ENCODE measurements around the gene WIF1. TPM values are rescaled to one million over a fixed set of nuclear protein-coding genes. Genes with fewer than 3 reads are reported as not detected.

WIF1 gene
- polyA plus RNA-seq, 3 donors: not detected

DNA sequence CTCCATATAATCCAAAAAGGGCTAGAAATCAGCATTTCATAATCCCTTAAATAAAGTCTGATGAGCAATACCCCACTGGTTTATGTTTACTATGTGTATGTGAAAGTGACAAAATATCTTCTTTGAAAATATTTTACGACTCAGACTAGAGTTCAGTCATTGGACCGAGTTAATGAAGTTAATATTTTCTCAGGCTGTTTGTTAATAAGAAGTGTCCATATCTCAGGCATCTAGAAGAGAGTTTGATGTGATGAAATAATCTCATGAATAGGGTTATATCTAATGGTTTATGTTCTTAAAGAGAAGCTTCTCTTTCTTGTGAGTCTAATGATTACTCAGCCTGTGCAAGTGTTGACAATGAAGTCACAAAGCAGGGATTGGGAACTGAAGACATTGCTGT lies 51.8 kb downstream of the WIF1 start:
- Mint-ChIP-seq H3K27me3 (ENCODE audit: low read depth in 3 of 3) (peaks cover 4 to 5% (median 4%) of the 10 kb centered on the region in 3 donors), H3K4me1 (no peaks in the 10 kb centered on the region), H3K36me3 (no peaks in the 10 kb centered on the region), H3K27ac (no peak overlapping the region), H3K9me3 (no peaks in the 10 kb centered on the region), H3K4me3 (no peak overlapping the region)
- intact Hi-C loops (cut with micrococcal nuclease): no loop called here
- Histone ChIP-seq H3K4me2 (replicated peaks; ENCODE audit: extremely low read depth, low read length, poor library complexity, severe bottlenecking) (no peak overlapping the region), H2AFZ (ENCODE audit: insufficient read depth, low read depth, low read length, poor library complexity, severe bottlenecking) (no peak overlapping the region), H3K4me3 (replicated peaks in 1 of 3; ENCODE audit: low read depth in 2 of 3, low read length in 3 of 3) (no peak overlapping the region), H3K27ac (ENCODE audit: low read depth in 1 of 2, low read length in 2 of 2) (no peak overlapping the region), H3K79me2 (ENCODE audit: insufficient read depth, low read length) (no peaks in the 10 kb centered on the region), H3K9me3 (replicated peaks in 1 of 2; ENCODE audit: control insufficient read depth in 1 of 2, insufficient read depth in 1 of 2, low read length in 2 of 2) (no peaks in the 10 kb centered on the region), H4K20me1 (ENCODE audit: insufficient read depth, low read length) (no peaks in the 10 kb centered on the region), H3K4me1 (ENCODE audit: control insufficient read depth in 1 of 2, insufficient read depth in 2 of 2, low read length in 2 of 2) (no peaks in the 10 kb centered on the region), H3K9ac (ENCODE audit: insufficient read depth, low read length, poor library complexity, severe bottlenecking) (no peak overlapping the region), H3K36me3 (replicated peaks in 1 of 2; ENCODE audit: control insufficient read depth in 1 of 2, insufficient read depth in 2 of 2, low read length in 2 of 2) (no peaks in the 10 kb centered on the region), H3K27me3 (ENCODE audit: control insufficient read depth in 2 of 2, insufficient read depth in 2 of 2, low read length in 2 of 2) (peaks cover 0 to 4% of the 10 kb centered on the region in 2 donors)
- WGBS (ENCODE audit: insufficient coverage): no CpG with 5 or more reads among the region's 2 CpGs
- TF ChIP-seq, protein P1, sequence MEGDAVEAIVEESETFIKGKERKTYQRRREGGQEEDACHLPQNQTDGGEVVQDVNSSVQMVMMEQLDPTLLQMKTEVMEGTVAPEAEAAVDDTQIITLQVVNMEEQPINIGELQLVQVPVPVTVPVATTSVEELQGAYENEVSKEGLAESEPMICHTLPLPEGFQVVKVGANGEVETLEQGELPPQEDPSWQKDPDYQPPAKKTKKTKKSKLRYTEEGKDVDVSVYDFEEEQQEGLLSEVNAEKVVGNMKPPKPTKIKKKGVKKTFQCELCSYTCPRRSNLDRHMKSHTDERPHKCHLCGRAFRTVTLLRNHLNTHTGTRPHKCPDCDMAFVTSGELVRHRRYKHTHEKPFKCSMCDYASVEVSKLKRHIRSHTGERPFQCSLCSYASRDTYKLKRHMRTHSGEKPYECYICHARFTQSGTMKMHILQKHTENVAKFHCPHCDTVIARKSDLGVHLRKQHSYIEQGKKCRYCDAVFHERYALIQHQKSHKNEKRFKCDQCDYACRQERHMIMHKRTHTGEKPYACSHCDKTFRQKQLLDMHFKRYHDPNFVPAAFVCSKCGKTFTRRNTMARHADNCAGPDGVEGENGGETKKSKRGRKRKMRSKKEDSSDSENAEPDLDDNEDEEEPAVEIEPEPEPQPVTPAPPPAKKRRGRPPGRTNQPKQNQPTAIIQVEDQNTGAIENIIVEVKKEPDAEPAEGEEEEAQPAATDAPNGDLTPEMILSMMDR (IDR thresholded peaks at IDR 0.05): no peak
- DNase-seq: no peak

DNA sequence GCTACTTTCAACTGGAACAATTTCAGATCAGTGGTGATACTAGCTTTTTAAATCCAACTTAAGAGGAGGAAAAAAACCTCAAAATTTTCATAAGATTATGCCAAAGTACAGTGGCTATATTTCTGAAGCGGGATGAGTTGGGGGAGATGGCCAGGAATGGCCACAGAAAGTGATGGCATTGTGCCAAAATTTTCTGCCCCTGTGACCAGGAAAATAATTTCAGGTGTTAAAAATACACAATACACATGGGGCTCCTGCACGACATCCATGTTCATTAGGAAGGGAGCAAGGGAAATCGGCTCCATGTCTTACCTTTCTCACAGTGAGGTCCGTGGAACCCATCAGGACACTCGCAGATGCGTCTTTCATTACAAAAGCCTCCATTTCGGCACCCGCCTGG lies 53.7 kb downstream of the WIF1 start:
- 94% methylated on average over 3 of the region's 8 CpGs for WGBS (ENCODE audit: insufficient coverage)
- Histone ChIP-seq H3K27me3 (ENCODE audit: control insufficient read depth in 2 of 2, insufficient read depth in 2 of 2, low read length in 2 of 2) (peaks cover 0 to 4% of the 10 kb centered on the region in 2 donors), H3K4me1 (ENCODE audit: control insufficient read depth in 1 of 2, insufficient read depth in 2 of 2, low read length in 2 of 2) (no peaks in the 10 kb centered on the region), H3K36me3 (replicated peaks in 1 of 2; ENCODE audit: control insufficient read depth in 1 of 2, insufficient read depth in 2 of 2, low read length in 2 of 2) (no peaks in the 10 kb centered on the region), H3K79me2 (ENCODE audit: insufficient read depth, low read length) (no peaks in the 10 kb centered on the region), H4K20me1 (ENCODE audit: insufficient read depth, low read length) (no peaks in the 10 kb centered on the region), H3K4me2 (replicated peaks; ENCODE audit: extremely low read depth, low read length, poor library complexity, severe bottlenecking) (no peak overlapping the region), H3K9me3 (replicated peaks in 1 of 2; ENCODE audit: control insufficient read depth in 1 of 2, insufficient read depth in 1 of 2, low read length in 2 of 2) (no peaks in the 10 kb centered on the region), H2AFZ (ENCODE audit: insufficient read depth, low read depth, low read length, poor library complexity, severe bottlenecking) (no peak overlapping the region), H3K27ac (ENCODE audit: low read depth in 1 of 2, low read length in 2 of 2) (no peak overlapping the region), H3K4me3 (replicated peaks in 1 of 3; ENCODE audit: low read depth in 2 of 3, low read length in 3 of 3) (no peak overlapping the region), H3K9ac (ENCODE audit: insufficient read depth, low read length, poor library complexity, severe bottlenecking) (no peak overlapping the region)
- intact Hi-C loops (cut with micrococcal nuclease): no loop called here
- no peak overlapping the region for H3K27ac Mint-ChIP-seq
- DNase-seq: no peak
- H3K4me3 Mint-ChIP-seq: no peak overlapping the region
- H3K9me3 Mint-ChIP-seq: peaks cover 0 to 2% (median 0%) of the 10 kb centered on the region in 7 donors
- TF ChIP-seq, protein P1 (IDR thresholded peaks at IDR 0.05): no peak
- peaks cover 4 to 8% (median 5%) of the 10 kb centered on the region in 3 donors for H3K27me3 Mint-ChIP-seq (ENCODE audit: low read depth in 3 of 3)
- H3K36me3 Mint-ChIP-seq: no peaks in the 10 kb centered on the region
- H3K4me1 Mint-ChIP-seq: no peaks in the 10 kb centered on the region
